HEK293 (cell line): ENCODE measurements around the gene ITPKA.
A peak's percentile ranks its signal among the peaks of the same experiment; 100 is the strongest.

Experiments
- CTCF ChIA-PET: fragments of 350-600 bp; formaldehyde crosslinking; extraction: SDS; loops from one replicate; lab custom pipeline; 2021; ENCODE audit warnings: antibody characterized with exemption; lab: Yijun Ruan, JAX
- POLR2A ChIA-PET: fragments of 300-600 bp; formaldehyde crosslinking; extraction: SDS; loops from one replicate; lab custom pipeline; 2020; ENCODE audit warnings: antibody characterized with exemption, inconsistent platforms; lab: Yijun Ruan, JAX
- H3K27ac ChIP-seq: fragments of 200-500 bp; sonication (Bioruptor generic); 2 replicates; pipeline ENCODE4 v1.5.1; 2014; ENCODE audit warnings: low read depth, low read length, control low read depth, inconsistent platforms; ENCODE audit errors: extremely low read depth
- H3K36me3 ChIP-seq, 2 experiments: fragments of 200-500 bp in 1 of 2; sonication (Bioruptor generic) in 1 of 2; 1 replicate in 1 of 2; 2 replicates in 1 of 2; pipeline ENCODE4 v1.5.1; 2014 to 2017; ENCODE audit warnings: inconsistent platforms in 2 of 2, low read length in 2 of 2; ENCODE audit not compliant: control insufficient read depth in 2 of 2, insufficient read depth in 1 of 2
- H3K4me1 ChIP-seq: fragments of 200-500 bp; sonication (Bioruptor generic); 2 replicates; pipeline ENCODE4 v1.5.1; 2014; ENCODE audit warnings: mild to moderate bottlenecking, low read length, inconsistent platforms; ENCODE audit not compliant: control insufficient read depth, insufficient read depth
- H3K4me3 ChIP-seq: 2 replicates; pipeline ENCODE4 v1.5.1; 2011; ENCODE audit warnings: low read depth, mild to moderate bottlenecking, control low read depth, low read length, moderate library complexity
- H3K9me3 ChIP-seq: fragments of 200-500 bp; sonication (Bioruptor generic); 2 replicates; pipeline ENCODE4 v1.5.1; 2014; ENCODE audit warnings: low read depth, low read length, inconsistent platforms; ENCODE audit not compliant: control insufficient read depth, insufficient read depth
- KLF10 ChIP-seq: fragments of 450-650 bp; IDR thresholded peaks from 2 replicates; pipeline ENCODE4 v1.5.1; 2018; ENCODE audit warnings: missing biosample characterization, mild to moderate bottlenecking, missing genetic modification characterization
- OSR2 ChIP-seq: fragments of 450-650 bp; formaldehyde crosslinking; IDR thresholded peaks from 2 replicates; pipeline ENCODE4 v1.5.1; 2016; ENCODE audit warnings: missing biosample characterization, missing genetic modification characterization
- SCRT2 ChIP-seq: fragments of 450-650 bp; formaldehyde crosslinking; IDR thresholded peaks from 2 replicates; pipeline ENCODE4 v1.5.1; 2016; ENCODE audit warnings: missing biosample characterization, missing genetic modification characterization
- SETDB1 ChIP-seq: IDR thresholded peaks from one replicate; pipeline ENCODE4 v1.6.1; 2017; ENCODE audit warnings: mild to moderate bottlenecking, low read length, moderate library complexity, mixed read lengths; ENCODE audit not compliant: insufficient read length
- TSHZ1 ChIP-seq: fragments of 450-650 bp; formaldehyde crosslinking; IDR thresholded peaks from 2 replicates; pipeline ENCODE4 v1.5.1; 2016; ENCODE audit warnings: missing biosample characterization, missing genetic modification characterization, borderline replicate concordance
- WT1 ChIP-seq: fragments of 450-650 bp; formaldehyde crosslinking; IDR thresholded peaks from 2 replicates; pipeline ENCODE4 v1.5.1; 2016; ENCODE audit warnings: missing biosample characterization, missing genetic modification characterization
- ZEB2 ChIP-seq: fragments of 450-650 bp; formaldehyde crosslinking; IDR thresholded peaks from 2 replicates; pipeline ENCODE4 v1.5.1; 2016; ENCODE audit warnings: missing biosample characterization, missing genetic modification characterization
- ZNF112 ChIP-seq: fragments of 450-650 bp; formaldehyde crosslinking; IDR thresholded peaks from 2 replicates; pipeline ENCODE4 v1.5.0; 2017; ENCODE audit warnings: missing biosample characterization, missing genetic modification characterization
- ZNF16 ChIP-seq: fragments of 450-650 bp; formaldehyde crosslinking; IDR thresholded peaks from 2 replicates; pipeline ENCODE4 v1.5.1; 2016; ENCODE audit warnings: low read depth, missing biosample characterization, missing genetic modification characterization
- ZNF174 ChIP-seq: fragments of 450-650 bp; formaldehyde crosslinking; IDR thresholded peaks from 2 replicates; pipeline ENCODE4 v1.5.0; 2017; ENCODE audit warnings: missing biosample characterization, mild to moderate bottlenecking, missing genetic modification characterization
- ZNF2 ChIP-seq: fragments of 450-650 bp; formaldehyde crosslinking; IDR thresholded peaks from 2 replicates; pipeline ENCODE4 v1.5.1; 2016; ENCODE audit warnings: missing biosample characterization, missing genetic modification characterization
- ZNF24 ChIP-seq: fragments of 450-650 bp; formaldehyde crosslinking; IDR thresholded peaks from 2 replicates; pipeline ENCODE4 v1.5.1; 2016; ENCODE audit warnings: missing biosample characterization, missing genetic modification characterization
- ZNF248 ChIP-seq: fragments of 450-650 bp; formaldehyde crosslinking; IDR thresholded peaks from 2 replicates; pipeline ENCODE4 v1.5.1; 2017; ENCODE audit warnings: missing biosample characterization, missing genetic modification characterization
- ZNF274 ChIP-seq, 2 experiments: fragments of 200-500 bp in 1 of 2; fragments of 450-650 bp in 1 of 2; sonication (Bioruptor generic) in 1 of 2; formaldehyde crosslinking in 1 of 2; IDR thresholded peaks; 2 replicates each; pipeline versions ENCODE4 v1.5.1 to v1.6.1; 2014 to 2016; ENCODE audit warnings: borderline replicate concordance in 1 of 2, inconsistent platforms in 1 of 2, low read length in 1 of 2, missing biosample characterization in 1 of 2, missing genetic modification characterization in 1 of 2
- ZNF354C ChIP-seq: fragments of 450-650 bp; formaldehyde crosslinking; IDR thresholded peaks from 2 replicates; pipeline ENCODE4 v1.5.1; 2016; ENCODE audit warnings: missing biosample characterization, missing genetic modification characterization, low read depth, borderline replicate concordance
- ZNF362 ChIP-seq: fragments of 450-650 bp; formaldehyde crosslinking; IDR thresholded peaks from 2 replicates; pipeline ENCODE4 v1.5.1; 2016; ENCODE audit warnings: missing biosample characterization, missing genetic modification characterization
- ZNF513 ChIP-seq: fragments of 450-650 bp; IDR thresholded peaks from 2 replicates; pipeline ENCODE4 v1.5.1; 2018; ENCODE audit warnings: missing biosample characterization, missing genetic modification characterization
- ZNF548 ChIP-seq: fragments of 450-650 bp; formaldehyde crosslinking; IDR thresholded peaks from 2 replicates; pipeline ENCODE4 v1.5.1; 2016; ENCODE audit warnings: missing biosample characterization, missing genetic modification characterization
- ZNF580 ChIP-seq: fragments of 450-650 bp; formaldehyde crosslinking; IDR thresholded peaks from 2 replicates; pipeline ENCODE4 v1.5.1; 2016; ENCODE audit warnings: missing biosample characterization, missing genetic modification characterization
- ZNF621 ChIP-seq: fragments of 450-650 bp; formaldehyde crosslinking; IDR thresholded peaks from 2 replicates; pipeline ENCODE4 v1.5.1; 2017; ENCODE audit warnings: missing biosample characterization, missing genetic modification characterization
- ZNF654 ChIP-seq: fragments of 450-650 bp; formaldehyde crosslinking; IDR thresholded peaks from 2 replicates; pipeline ENCODE4 v1.5.1; 2016; ENCODE audit warnings: low read depth, missing biosample characterization, missing genetic modification characterization
- ZNF664 ChIP-seq: fragments of 450-650 bp; formaldehyde crosslinking; IDR thresholded peaks from 2 replicates; pipeline ENCODE4 v1.5.1; 2016; ENCODE audit warnings: missing biosample characterization, missing genetic modification characterization
- ZNF670 ChIP-seq: fragments of 450-650 bp; formaldehyde crosslinking; IDR thresholded peaks from 2 replicates; pipeline ENCODE4 v1.5.1; 2016; ENCODE audit warnings: missing biosample characterization, missing genetic modification characterization, low read depth
- ZNF777 ChIP-seq: fragments of 450-650 bp; formaldehyde crosslinking; IDR thresholded peaks from 2 replicates; pipeline ENCODE4 v1.5.1; 2017; ENCODE audit warnings: missing biosample characterization, missing genetic modification characterization, borderline replicate concordance

Gene ITPKA

GRCh38 chr15:41490355-41490754, 3.3 kb upstream of the ITPKA start (continued):
- no peak for TF ChIP-seq ZNF248 (tag by site-specific recombination)
- TF ChIP-seq ZNF174 (tag by site-specific recombination): no peak
- no peak for TF ChIP-seq ZNF777
- TF ChIP-seq ZNF664 (tag by site-specific recombination): no peak
- TF ChIP-seq KLF10 (tag by site-specific recombination): peak; percentile 70
- no peak for TF ChIP-seq ZNF548
- TF ChIP-seq ZEB2: peak; percentile 71
- no peak for TF ChIP-seq SETDB1
- peak; percentile 62; the same call in 1 of the 2 replicates for TF ChIP-seq ZNF24
- TF ChIP-seq ZNF580 (tag by site-specific recombination): no peak
- no peak for TF ChIP-seq ZNF670 (tag by site-specific recombination)
- no peak for TF ChIP-seq ZNF354C

- H3K36me3 ChIP-seq: peaks cover 0 to 3% of the 10 kb centered on the region in 2 experiments; a peak in 1 of 3 replicates
- H3K4me1 ChIP-seq: no peaks in the 10 kb centered on the region
- CTCF ChIA-PET: interaction anchor here (0.6 kb wide), 1 partner anchor 11 kb away, joined by 3 read pairs; no protein-coding TSS in a partner anchor
- no peak for TF ChIP-seq TSHZ1 (tag by site-specific recombination)
- peak; percentile 59 for TF ChIP-seq ZNF2 (tag by site-specific recombination)
- no peak overlapping the region for H3K27ac ChIP-seq
- H3K4me3 ChIP-seq: no peak overlapping the region
- POLR2A ChIA-PET: no interaction called here
- no peaks in the 10 kb centered on the region for H3K9me3 ChIP-seq
Measured at GRCh38 chr15:41491889-41492288, 1.8 kb upstream of the ITPKA start.

- Histone ChIP-seq H3K4me3 (peak overlapping the region; percentile 44), H3K36me3 (peaks cover 0 to 3% of the 10 kb centered on the region in 2 experiments; a peak in 1 of 3 replicates), H3K9me3 (no peaks in the 10 kb centered on the region), H3K4me1 (no peaks in the 10 kb centered on the region), H3K27ac (peak overlapping the region; percentile 87)
- ChIA-PET POLR2A (interaction anchor here (0.9 to 1.7 kb wide), 3 partner anchors 9 to 21 kb away, joined by 3 to 7 read pairs (median 5); partner anchors contain the start of gene LTK), CTCF (no interaction called here)
- TF ChIP-seq WT1 (no peak), ZNF112 (no peak), ZNF654 (no peak), ZNF274 (IDR thresholded peaks at IDR 0.05; ENCODE audit: low read length) (no peak), ZNF274 (tag by site-specific recombination; IDR thresholded peaks at IDR 0.05; ENCODE audit: borderline replicate concordance) (no peak), ZNF362 (tag by site-specific recombination) (no peak), SCRT2 (tag by site-specific recombination) (no peak), ZNF621 (tag by site-specific recombination) (no peak), OSR2 (tag by site-specific recombination) (no peak), ZNF513 (tag by site-specific recombination) (no peak), ZNF16 (tag by site-specific recombination) (no peak), ZNF2 (tag by site-specific recombination) (no peak)
Measured at GRCh38 chr15:41492597-41493204, 973 bp upstream of the ITPKA start.
